Activated CD4-positive, CD25-positive, alpha-beta regulatory T cell (primary cell): ENCODE measurements around the gene ACOT4.
"Not testable (repeated sequence)": the region's sequence is repeated elsewhere in the genome, so short reads cannot be mapped to it uniquely, and the experiment has no call there.

Experiments
- DNase-seq, 4 experiments: peaks; one replicate each; lab custom pipeline; 2025; lab: John Stamatoyannopoulos, UW

The ACOT4 gene

GRCh38 chr14:73633116-73634010 is 41.7 kb downstream of the ACOT4 start:
- DNase-seq: peak; percentile 17 to 43 (median 30)

GRCh38 chr14:73634011-73634833 is 42.5 kb downstream of the ACOT4 start:
- no peak for DNase-seq

- not testable (repeated sequence) for DNase-seq
Measured at GRCh38 chr14:73636355-73636754, 44.7 kb downstream of the ACOT4 start.

- DNase-seq: no peak
Measured at GRCh38 chr14:73637830-73638229, 46.2 kb downstream of the ACOT4 start.

GRCh38 chr14:73640796-73641365 is 49.2 kb downstream of the ACOT4 start:
- DNase-seq: no peak

GRCh38 chr14:73644531-73645247 is 53.0 kb downstream of the ACOT4 start, which contains the start of gene DNAL1:
Gene DNAL1 (plus strand): TSS chr14:73644986. CDS start chr14:73645040, 54 bp downstream.
- peak; percentile 80 to 85 (median 82) for DNase-seq

GRCh38 chr14:73645248-73645610 is 53.6 kb downstream of the ACOT4 start:
- DNase-seq: no peak
